ENCODE data around the gene SQSTM1. TPM values are rescaled to one million over a fixed set of nuclear protein-coding genes. Genes with fewer than 3 reads are reported as not detected.

SQSTM1 gene
- total RNA-seq, 1 experiment from 2014 or later, result 985 TPM

DNA sequence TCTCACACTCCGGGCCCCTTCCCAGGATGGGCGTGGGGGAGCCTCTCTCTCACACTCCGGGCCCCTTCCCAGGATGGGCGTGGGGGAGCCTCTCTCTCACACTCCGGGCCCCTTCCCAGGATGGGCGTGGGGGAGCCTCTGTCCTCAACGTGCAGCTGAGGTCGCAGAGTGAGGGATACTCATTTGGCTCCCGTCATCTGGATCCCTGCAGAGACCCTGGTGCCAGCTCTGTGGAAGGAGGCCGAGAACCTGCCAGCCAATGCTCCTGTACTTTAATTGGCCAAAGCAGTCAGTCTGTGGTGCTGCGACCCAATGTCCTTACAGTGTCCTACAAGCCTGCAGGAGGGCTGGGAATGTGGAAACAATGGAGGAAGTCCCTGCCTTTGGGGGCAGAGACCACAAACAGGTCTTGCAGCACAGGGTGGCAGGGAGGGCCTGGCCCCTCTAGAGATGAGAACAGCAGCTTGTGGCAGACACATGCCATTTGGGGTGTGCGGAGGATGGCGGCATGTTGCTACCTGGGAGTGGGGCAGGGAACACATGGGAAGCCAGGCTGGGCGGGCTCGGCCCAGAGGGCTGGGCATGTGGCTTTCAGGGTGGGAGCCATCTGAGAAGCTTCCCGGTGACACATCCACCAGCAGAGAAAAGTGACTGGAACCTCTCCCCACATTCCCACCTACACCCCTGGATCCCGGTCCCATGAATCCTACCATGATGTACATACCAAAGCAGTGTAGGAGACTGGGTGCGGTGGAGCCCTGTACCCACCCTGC lies 51.5 kb downstream of the SQSTM1 start:
- ATAC-seq (no peak), DNase-seq (ENCODE audit: low read depth, low spot score) (no peak)
- intact Hi-C loops (cut with micrococcal nuclease; ENCODE audit: unreplicated experiment), result no loop called here
- CTCF ChIA-PET, result no interaction called here
- H3K4me1 ChIP-seq (ENCODE audit: control insufficient read depth, insufficient read depth, low read length), result no peaks in the 10 kb centered on the region
- peaks cover 11% of the 10 kb centered on the region; the same call in 1 of the 2 replicates for H3K36me3 ChIP-seq (ENCODE audit: control insufficient read depth, insufficient read depth, low read length)
- POLR2A ChIA-PET, result no interaction called here
- no peaks in the 10 kb centered on the region for H3K27me3 ChIP-seq (ENCODE audit: control insufficient read depth, insufficient read depth, low read length)
- no peak overlapping the region for H3K4me3 ChIP-seq (ENCODE audit: low read depth in 2 of 2, low read length in 2 of 2)
- BruUV-seq (replicated peaks), result no TSS peak
- in situ Hi-C loops (cut with HindIII; ENCODE audit: low pct_unique_long_range_greater_than_20kb, low sequenced_read_pairs), result no loop called here
- no peak overlapping the region for H3K27ac ChIP-seq (ENCODE audit: low read length)
- TF ChIP-seq, protein P1, sequence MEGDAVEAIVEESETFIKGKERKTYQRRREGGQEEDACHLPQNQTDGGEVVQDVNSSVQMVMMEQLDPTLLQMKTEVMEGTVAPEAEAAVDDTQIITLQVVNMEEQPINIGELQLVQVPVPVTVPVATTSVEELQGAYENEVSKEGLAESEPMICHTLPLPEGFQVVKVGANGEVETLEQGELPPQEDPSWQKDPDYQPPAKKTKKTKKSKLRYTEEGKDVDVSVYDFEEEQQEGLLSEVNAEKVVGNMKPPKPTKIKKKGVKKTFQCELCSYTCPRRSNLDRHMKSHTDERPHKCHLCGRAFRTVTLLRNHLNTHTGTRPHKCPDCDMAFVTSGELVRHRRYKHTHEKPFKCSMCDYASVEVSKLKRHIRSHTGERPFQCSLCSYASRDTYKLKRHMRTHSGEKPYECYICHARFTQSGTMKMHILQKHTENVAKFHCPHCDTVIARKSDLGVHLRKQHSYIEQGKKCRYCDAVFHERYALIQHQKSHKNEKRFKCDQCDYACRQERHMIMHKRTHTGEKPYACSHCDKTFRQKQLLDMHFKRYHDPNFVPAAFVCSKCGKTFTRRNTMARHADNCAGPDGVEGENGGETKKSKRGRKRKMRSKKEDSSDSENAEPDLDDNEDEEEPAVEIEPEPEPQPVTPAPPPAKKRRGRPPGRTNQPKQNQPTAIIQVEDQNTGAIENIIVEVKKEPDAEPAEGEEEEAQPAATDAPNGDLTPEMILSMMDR (IDR thresholded peaks at IDR 0.05), result no peak
- TF ChIP-seq SIN3A (IDR thresholded peaks at IDR 0.05; ENCODE audit: borderline replicate concordance, insufficient read depth, low read depth, low read length), result no peak
- TF ChIP-seq, protein P2, sequence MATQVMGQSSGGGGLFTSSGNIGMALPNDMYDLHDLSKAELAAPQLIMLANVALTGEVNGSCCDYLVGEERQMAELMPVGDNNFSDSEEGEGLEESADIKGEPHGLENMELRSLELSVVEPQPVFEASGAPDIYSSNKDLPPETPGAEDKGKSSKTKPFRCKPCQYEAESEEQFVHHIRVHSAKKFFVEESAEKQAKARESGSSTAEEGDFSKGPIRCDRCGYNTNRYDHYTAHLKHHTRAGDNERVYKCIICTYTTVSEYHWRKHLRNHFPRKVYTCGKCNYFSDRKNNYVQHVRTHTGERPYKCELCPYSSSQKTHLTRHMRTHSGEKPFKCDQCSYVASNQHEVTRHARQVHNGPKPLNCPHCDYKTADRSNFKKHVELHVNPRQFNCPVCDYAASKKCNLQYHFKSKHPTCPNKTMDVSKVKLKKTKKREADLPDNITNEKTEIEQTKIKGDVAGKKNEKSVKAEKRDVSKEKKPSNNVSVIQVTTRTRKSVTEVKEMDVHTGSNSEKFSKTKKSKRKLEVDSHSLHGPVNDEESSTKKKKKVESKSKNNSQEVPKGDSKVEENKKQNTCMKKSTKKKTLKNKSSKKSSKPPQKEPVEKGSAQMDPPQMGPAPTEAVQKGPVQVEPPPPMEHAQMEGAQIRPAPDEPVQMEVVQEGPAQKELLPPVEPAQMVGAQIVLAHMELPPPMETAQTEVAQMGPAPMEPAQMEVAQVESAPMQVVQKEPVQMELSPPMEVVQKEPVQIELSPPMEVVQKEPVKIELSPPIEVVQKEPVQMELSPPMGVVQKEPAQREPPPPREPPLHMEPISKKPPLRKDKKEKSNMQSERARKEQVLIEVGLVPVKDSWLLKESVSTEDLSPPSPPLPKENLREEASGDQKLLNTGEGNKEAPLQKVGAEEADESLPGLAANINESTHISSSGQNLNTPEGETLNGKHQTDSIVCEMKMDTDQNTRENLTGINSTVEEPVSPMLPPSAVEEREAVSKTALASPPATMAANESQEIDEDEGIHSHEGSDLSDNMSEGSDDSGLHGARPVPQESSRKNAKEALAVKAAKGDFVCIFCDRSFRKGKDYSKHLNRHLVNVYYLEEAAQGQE (IDR thresholded peaks at IDR 0.05; ENCODE audit: insufficient read depth in 1 of 2, low read depth in 2 of 2, low read length in 1 of 2), result no peak
- TF ChIP-seq TCF7L2 (IDR thresholded peaks at IDR 0.05; ENCODE audit: low read depth, low read length), result no peak
- TF ChIP-seq POLR2AphosphoS5 (IDR thresholded peaks at IDR 0.05; ENCODE audit: low read depth, low read length), result no peak
- H3K9me3 ChIP-seq (ENCODE audit: control insufficient read depth, insufficient read depth, low read depth, low read length), result no peaks in the 10 kb centered on the region

DNA sequence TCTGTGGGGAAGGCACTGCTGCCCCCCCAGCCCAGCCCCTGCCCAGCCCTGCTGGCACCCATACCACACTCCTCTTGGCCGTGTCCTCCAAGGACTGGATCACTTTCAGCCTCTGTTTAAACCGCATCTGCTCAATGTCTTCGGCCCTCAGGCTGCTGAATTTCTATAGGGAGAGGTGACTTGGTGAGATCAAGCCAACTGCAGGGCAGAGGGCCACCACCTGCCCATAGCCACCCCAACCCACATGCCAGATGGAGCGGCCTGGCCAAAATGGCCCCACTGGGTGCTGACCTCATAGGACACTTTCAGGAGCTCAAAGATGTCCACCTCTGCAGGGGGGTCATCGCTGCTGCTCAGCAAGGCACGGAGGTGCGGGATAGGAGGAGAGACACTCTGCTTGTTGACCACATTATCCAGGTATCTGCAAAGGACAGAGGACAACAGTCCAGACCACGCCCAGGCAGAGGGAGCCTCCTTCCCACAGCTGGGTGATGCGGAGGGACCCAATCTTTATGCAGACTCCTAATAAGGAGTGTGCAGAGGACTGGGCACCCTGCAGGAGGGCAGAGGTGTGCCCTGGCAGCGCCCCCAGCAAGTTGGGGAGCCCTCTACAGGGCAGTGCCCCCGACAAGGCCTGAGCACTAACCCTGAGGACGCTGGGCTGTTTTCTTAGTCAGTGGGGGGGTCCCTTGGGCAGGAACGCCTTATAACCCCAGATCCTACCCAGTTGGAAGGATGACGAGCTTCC lies 52.3 kb downstream of the SQSTM1 start:
- H3K27me3 ChIP-seq (ENCODE audit: control insufficient read depth, insufficient read depth, low read length), result no peaks in the 10 kb centered on the region
- H3K36me3 ChIP-seq (ENCODE audit: control insufficient read depth, insufficient read depth, low read length), result peaks cover 11% of the 10 kb centered on the region; the same call in 1 of the 2 replicates
- no peak overlapping the region for H3K27ac ChIP-seq (ENCODE audit: low read length)
- TF ChIP-seq POLR2AphosphoS5 (IDR thresholded peaks at IDR 0.05; ENCODE audit: low read depth, low read length), result no peak
- TF ChIP-seq, protein P1 (IDR thresholded peaks at IDR 0.05), result no peak
- TF ChIP-seq, protein P2 (IDR thresholded peaks at IDR 0.05; ENCODE audit: insufficient read depth in 1 of 2, low read depth in 2 of 2, low read length in 1 of 2), result no peak
- no peak for TF ChIP-seq TCF7L2 (IDR thresholded peaks at IDR 0.05; ENCODE audit: low read depth, low read length)
- TF ChIP-seq SIN3A (IDR thresholded peaks at IDR 0.05; ENCODE audit: borderline replicate concordance, insufficient read depth, low read depth, low read length), result no peak
- POLR2A ChIA-PET, result no interaction called here
- H3K9me3 ChIP-seq (ENCODE audit: control insufficient read depth, insufficient read depth, low read depth, low read length), result no peaks in the 10 kb centered on the region
- no peak for DNase-seq (ENCODE audit: low read depth, low spot score)
- no peaks in the 10 kb centered on the region for H3K4me1 ChIP-seq (ENCODE audit: control insufficient read depth, insufficient read depth, low read length)
- BruUV-seq (replicated peaks), result no TSS peak
- intact Hi-C loops (cut with micrococcal nuclease; ENCODE audit: unreplicated experiment) (no loop called here), in situ Hi-C loops (cut with HindIII; ENCODE audit: low pct_unique_long_range_greater_than_20kb, low sequenced_read_pairs) (no loop called here)
- H3K4me3 ChIP-seq (ENCODE audit: low read depth in 2 of 2, low read length in 2 of 2), result no peak overlapping the region
- CTCF ChIA-PET, result no interaction called here
- ATAC-seq, result no peak

Data from Panc1 (cell line).